Muscle of back (tissue), 11 donors: Measurements from ENCODE around the gene SHANK1. TPM values are rescaled to one million over a fixed set of nuclear protein-coding genes. Genes with fewer than 3 reads are reported as not detected.
"Not testable (repeated sequence)": the region's sequence is repeated elsewhere in the genome, so short reads cannot be mapped to it uniquely, and the experiment has no call there.

Experiments
- DNase-seq, 3 donors: peaks; one replicate each; pipeline versions ENCODE4 v3.0.0 to v3.0.0-alpha.2; 2013
- polyA plus RNA-seq, 10 donors: library from polyadenylated mRNA; unstranded; fragments of 120-200 nt; gene quantifications; one replicate each; pipeline ENCODE4 v1.2.1, GENCODE V29; 2013; ENCODE audit not compliant: insufficient read length in 10 of 10

The SHANK1 gene
- polyA plus RNA-seq, 10 donors: 13.4 to 36.5 (median 27.3) TPM

- DNase-seq: no peak
Observed at GRCh38 chr19:50636317-50637085, 83.1 kb downstream of the SHANK1 start.

- no peak for DNase-seq
Observed at GRCh38 chr19:50633973-50634372, 85.6 kb downstream of the SHANK1 start.

GRCh38 chr19:50633359-50633758 is 86.2 kb downstream of the SHANK1 start:
- DNase-seq: no peak

- DNase-seq: no peak
Observed at GRCh38 chr19:50632151-50632835, 87.3 kb downstream of the SHANK1 start.

GRCh38 chr19:50629801-50630200 is 89.8 kb downstream of the SHANK1 start:
- no peak for DNase-seq

GRCh38 chr19:50629194-50629593 is 90.4 kb downstream of the SHANK1 start:
- no peak for DNase-seq

GRCh38 chr19:50628551-50628950 is 91.1 kb downstream of the SHANK1 start:
- no peak for DNase-seq

GRCh38 chr19:50628146-50628545 is 91.5 kb downstream of the SHANK1 start:
- DNase-seq: no peak

- no peak for DNase-seq
Observed at GRCh38 chr19:50626795-50627194, 92.8 kb downstream of the SHANK1 start.

GRCh38 chr19:50626011-50626410 is 93.6 kb downstream of the SHANK1 start:
- DNase-seq: no peak

- no peak for DNase-seq
Observed at GRCh38 chr19:50624949-50625600, 94.5 kb downstream of the SHANK1 start.

- DNase-seq: not testable (repeated sequence)
Observed at GRCh38 chr19:50620394-50620906, 99.2 kb downstream of the SHANK1 start.

- not testable (repeated sequence) for DNase-seq
Observed at GRCh38 chr19:50619184-50619583, 100.4 kb downstream of the SHANK1 start.

- DNase-seq: not testable (repeated sequence)
Observed at GRCh38 chr19:50618379-50618778, 101.2 kb downstream of the SHANK1 start.

GRCh38 chr19:50612504-50613404 is 106.8 kb downstream of the SHANK1 start:
- DNase-seq: not testable (repeated sequence)

Other genes with a start within 250 kb of the SHANK1 start
- gene EMC10, start 243.3 kb downstream of the SHANK1 start, polyA plus RNA-seq: 100 to 1,000 TPM in 3 of 10 donors, 10 to 100 TPM in 7; 64.7 to 133 (median 91.9) TPM
- gene GARIN5A, start 243.0 kb downstream of the SHANK1 start, polyA plus RNA-seq: 1 to 10 TPM; 3.4 to 6.1 (median 4.3) TPM
- gene JOSD2, start 208.6 kb downstream of the SHANK1 start, polyA plus RNA-seq: 10 to 100 TPM; 14.5 to 30.5 (median 19.1) TPM
- gene ASPDH, start 205.9 kb downstream of the SHANK1 start, polyA plus RNA-seq: 1 to 10 TPM in 1 of 10 donors, under 1 TPM in 8, not detected in 1; 0.32 to 2.0 (median 0.52) TPM
- gene LRRC4B, start 151.4 kb downstream of the SHANK1 start, polyA plus RNA-seq: 10 to 100 TPM in 4 of 10 donors, 1 to 10 TPM in 6; 5.8 to 12.1 (median 9.0) TPM
- under 1 TPM in 4 of 10 donors, not detected in 6; 0.08 to 0.24 (median 0.11) TPM for gene SYT3, start 79.9 kb downstream of the SHANK1 start, polyA plus RNA-seq
- 1 to 10 TPM in 7 of 10 donors, under 1 TPM in 3; 0.65 to 3.1 (median 1.3) TPM for gene C19orf81, start 70.4 kb downstream of the SHANK1 start, polyA plus RNA-seq
- 10 to 100 TPM; 17.4 to 47.6 (median 27.5) TPM for gene CLEC11A, start 3.6 kb upstream of the SHANK1 start, polyA plus RNA-seq
- not detected for gene GPR32, start 50.7 kb upstream of the SHANK1 start, polyA plus RNA-seq
- under 1 TPM in 4 of 10 donors, not detected in 6; 0.13 to 0.24 (median 0.16) TPM for gene ACP4, start 70.6 kb upstream of the SHANK1 start, polyA plus RNA-seq
- 1 to 10 TPM in 1 of 10 donors, under 1 TPM in 5, not detected in 4; 0.19 to 1.3 (median 0.46) TPM for gene KLK1, start 104.0 kb upstream of the SHANK1 start, polyA plus RNA-seq
- gene KLK15, start 113.8 kb upstream of the SHANK1 start, polyA plus RNA-seq: not detected
- not detected for gene KLK3, start 135.1 kb upstream of the SHANK1 start, polyA plus RNA-seq
- not detected for gene KLK2, start 153.6 kb upstream of the SHANK1 start, polyA plus RNA-seq
- gene KLK4, start 191.6 kb upstream of the SHANK1 start, polyA plus RNA-seq: not detected
- gene KLK5, start 233.2 kb upstream of the SHANK1 start, polyA plus RNA-seq: under 1 TPM in 1 of 10 donors, not detected in 9; 0.15 TPM
- under 1 TPM in 6 of 10 donors, not detected in 4; 0.14 to 0.52 (median 0.24) TPM for gene KLK6, start 249.8 kb upstream of the SHANK1 start, polyA plus RNA-seq